Heart right ventricle (tissue), 16 donors: ENCODE data around the gene CLDN11. TPM values are rescaled to one million over a fixed set of nuclear protein-coding genes. Genes with fewer than 3 reads are reported as not detected.

Experiments
- ATAC-seq, 8 donors: fragments of 200-7000 bp; cut with Tn5 transposase; one replicate each; pipeline ENCODE4 v1.9.1; 2020; ENCODE audit warnings: mild to moderate bottlenecking in 8 of 8, moderate library complexity in 8 of 8, moderate number of reproducible peaks in 1 of 8
- DNase-seq, 2 donors: peaks; one replicate each; pipeline ENCODE4 v3.0.0-alpha.2; 2020
- H3K27ac ChIP-seq, 10 donors: fragments of 200-600 bp; sonication (generic) in 2 of 10; one replicate each; pipeline versions ENCODE4 v1.5.0 to v1.8.0; 2020 to 2022; ENCODE audit warnings: mild to moderate bottlenecking in 3 of 10
- H3K27me3 ChIP-seq, 7 donors: fragments of 200-600 bp; one replicate each; pipeline ENCODE4 v1.8.0; 2021 to 2022; ENCODE audit warnings: mild to moderate bottlenecking in 2 of 7
- H3K36me3 ChIP-seq, 9 donors: fragments of 200-600 bp; sonication (generic) in 1 of 9; one replicate each; pipeline versions ENCODE4 v1.5.0 to v1.8.0; 2020 to 2022; ENCODE audit warnings: mild to moderate bottlenecking in 2 of 9
- H3K4me1 ChIP-seq, 9 donors: fragments of 200-600 bp; sonication (generic) in 1 of 9; one replicate each; pipeline versions ENCODE4 v1.5.0 to v1.8.0; 2020 to 2022; ENCODE audit warnings: mild to moderate bottlenecking in 4 of 9
- H3K4me3 ChIP-seq, 10 donors: fragments of 200-600 bp; sonication (generic) in 2 of 10; one replicate each; pipeline versions ENCODE4 v1.5.0 to v1.8.0; 2020 to 2022; ENCODE audit warnings: mild to moderate bottlenecking in 7 of 10, moderate library complexity in 2 of 10
- H3K9me3 ChIP-seq, 11 donors: fragments of 200-600 bp in 10 of 11; sonication (generic) in 2 of 11; one replicate each; pipeline versions ENCODE4 v1.5.0 to v1.8.0; 2013 to 2022; ENCODE audit warnings: mild to moderate bottlenecking in 2 of 11, control low read depth in 1 of 11, moderate library complexity in 1 of 11
- WGBS, 2 donors: extraction: QIAGEN DNeasy Blood & Tissue Kit; methylation state at CpG; one replicate each; pipeline ENCODE4 v1.1.7; 2013; ENCODE audit warnings: inconsistent platforms in 1 of 2; 5-methylcytosine and 5-hydroxymethylcytosine counted together
- intact Hi-C, 10 donors: fragments of 100-400 bp; cut with DNase I; formaldehyde crosslinking; loops; one replicate each; pipeline versions ENCODE4 v1.11.1 to v1.14.2; 2022
- polyA plus RNA-seq, 2 donors: library from polyadenylated mRNA; stranded (reverse); fragments of 200-250 nt; gene quantifications; one replicate each; pipeline ENCODE4 v1.2.3, GENCODE V29; 2013
- total RNA-seq, 10 donors: library from RNA; stranded (reverse); fragmentation: NEBNext Ultra II Directional in 3 of 10; extraction: Animal tissue kit (Norgen Biotek cat#: 25700) in 3 of 10; gene quantifications; one replicate each; pipeline versions ENCODE4 v1.2.1 to v1.2.4, GENCODE V29; 2021 to 2023
- TF ChIP-seq, protein P1 (sequence below), 9 donors: fragments of 200-600 bp; sonication (generic) in 2 of 9; IDR thresholded peaks; one replicate each; pipeline versions ENCODE4 v1.5.0 to v1.8.0; 2021 to 2022; ENCODE audit warnings: antibody characterized with exemption in 9 of 9, mild to moderate bottlenecking in 5 of 9, moderate library complexity in 1 of 9
- donor health status: Arrhythmogenic right ventricular cardiomyopathy.
- donor health status: ischemic (EF 13 %, LVEDD 7.1; RV severe dilation, severe dysfunction).
- donor health status: healthy with polysubstance abuse.
- donor health status: DM: no; HTN: yes; CAD: no.
- donor health status: DM: no; HTN: no; CAD: no.
- donor health status: ischemic (EF 25% LVEDD 6.9; RV normal size, moderate dysfunction).
- donor health status: ischemic (EF 25% LVEDD 5.7; RV mildly dilated, moderate dysfunction).
- donor health status: healthy.
- donor health status: DM: yes; HTN: yes; CAD: no.
- donor health status: Ischemic cardiomyopathy.
- donor health status: ischemic (EF 35%, LVEDD 5.7; RV mildly dilated, moderate dysfunction).
- donor health status: nonischemic (EF 11% LVEDD 7.7; RV severe dilation, severe dysfunction).
- donor health status: DM: yes; HTN: yes; CAD: no.
- donor health status: PGD.
- donor health status: ischemic (EF 29% LVEDD 5.4; RV normal size, mild dysfunction).
- donor health status: nonischemic (EF 23%, LVEDD 6.1; RV moderate dilation, normal function).

Gene CLDN11
- total and polyA plus RNA-seq, 12 donors: 1.6 to 3.9 (median 2.8) TPM

DNA sequence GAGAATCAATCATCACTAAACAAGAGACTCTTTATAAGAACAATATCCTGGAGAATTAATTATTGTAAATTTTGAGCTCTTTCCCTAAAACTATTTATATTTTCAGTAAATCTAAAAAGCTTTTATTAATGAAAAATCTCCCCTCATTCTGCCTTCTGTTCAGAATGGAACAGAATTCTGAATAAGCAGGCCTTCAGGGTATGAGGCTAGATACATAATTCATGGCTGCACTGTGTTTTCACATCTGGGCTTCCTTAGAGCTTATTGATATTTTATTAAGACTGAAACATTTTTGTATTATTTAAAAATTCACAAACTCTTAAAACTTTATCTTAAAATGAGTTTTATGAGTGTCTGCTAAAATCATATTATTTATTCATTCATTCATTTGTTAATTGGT is 24.8 kb downstream of the CLDN11 start:
- Histone ChIP-seq H3K4me3 (no peak overlapping the region), H3K27me3 (peaks cover 0 to 6% (median 0%) of the 10 kb centered on the region in 7 donors), H3K4me1 (no peaks in the 10 kb centered on the region), H3K27ac (no peak overlapping the region), H3K36me3 (no peaks in the 10 kb centered on the region), H3K9me3 (no peaks in the 10 kb centered on the region)
- no peak for ATAC-seq
- no peak for DNase-seq
- TF ChIP-seq, protein P1, sequence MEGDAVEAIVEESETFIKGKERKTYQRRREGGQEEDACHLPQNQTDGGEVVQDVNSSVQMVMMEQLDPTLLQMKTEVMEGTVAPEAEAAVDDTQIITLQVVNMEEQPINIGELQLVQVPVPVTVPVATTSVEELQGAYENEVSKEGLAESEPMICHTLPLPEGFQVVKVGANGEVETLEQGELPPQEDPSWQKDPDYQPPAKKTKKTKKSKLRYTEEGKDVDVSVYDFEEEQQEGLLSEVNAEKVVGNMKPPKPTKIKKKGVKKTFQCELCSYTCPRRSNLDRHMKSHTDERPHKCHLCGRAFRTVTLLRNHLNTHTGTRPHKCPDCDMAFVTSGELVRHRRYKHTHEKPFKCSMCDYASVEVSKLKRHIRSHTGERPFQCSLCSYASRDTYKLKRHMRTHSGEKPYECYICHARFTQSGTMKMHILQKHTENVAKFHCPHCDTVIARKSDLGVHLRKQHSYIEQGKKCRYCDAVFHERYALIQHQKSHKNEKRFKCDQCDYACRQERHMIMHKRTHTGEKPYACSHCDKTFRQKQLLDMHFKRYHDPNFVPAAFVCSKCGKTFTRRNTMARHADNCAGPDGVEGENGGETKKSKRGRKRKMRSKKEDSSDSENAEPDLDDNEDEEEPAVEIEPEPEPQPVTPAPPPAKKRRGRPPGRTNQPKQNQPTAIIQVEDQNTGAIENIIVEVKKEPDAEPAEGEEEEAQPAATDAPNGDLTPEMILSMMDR (IDR thresholded peaks at IDR 0.05): no peak
- intact Hi-C loops: no loop called here

DNA sequence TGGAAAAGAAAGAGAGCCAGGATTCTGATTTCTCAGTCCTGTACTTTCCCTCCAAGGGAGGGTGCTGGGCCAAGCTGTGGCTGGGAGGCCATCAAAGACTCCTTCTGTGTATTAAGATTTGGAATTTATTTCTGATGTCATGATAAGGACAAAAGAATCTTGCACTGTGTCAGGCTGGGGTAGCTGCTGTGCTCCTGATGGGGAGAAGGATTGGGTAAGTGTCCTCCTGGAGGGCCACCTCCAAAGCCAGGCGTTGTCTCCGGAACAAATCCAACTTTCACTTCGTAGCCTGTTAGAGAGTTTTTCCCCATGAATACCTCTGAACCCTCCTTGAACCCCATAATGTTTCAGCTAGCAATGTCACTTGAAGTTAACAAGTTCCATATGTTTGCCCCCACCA is 29.9 kb downstream of the CLDN11 start:
- ATAC-seq: no peak
- Histone ChIP-seq H3K4me3 (no peak overlapping the region), H3K9me3 (no peaks in the 10 kb centered on the region), H3K36me3 (no peaks in the 10 kb centered on the region), H3K4me1 (no peaks in the 10 kb centered on the region), H3K27ac (no peak overlapping the region), H3K27me3 (no peaks in the 10 kb centered on the region)
- TF ChIP-seq, protein P1 (IDR thresholded peaks at IDR 0.05): no peak
- DNase-seq: no peak
- intact Hi-C loops: no loop called here
- 91 to 95% methylated on average over 3 of the region's 3 CpGs for WGBS, 2 donors

DNA sequence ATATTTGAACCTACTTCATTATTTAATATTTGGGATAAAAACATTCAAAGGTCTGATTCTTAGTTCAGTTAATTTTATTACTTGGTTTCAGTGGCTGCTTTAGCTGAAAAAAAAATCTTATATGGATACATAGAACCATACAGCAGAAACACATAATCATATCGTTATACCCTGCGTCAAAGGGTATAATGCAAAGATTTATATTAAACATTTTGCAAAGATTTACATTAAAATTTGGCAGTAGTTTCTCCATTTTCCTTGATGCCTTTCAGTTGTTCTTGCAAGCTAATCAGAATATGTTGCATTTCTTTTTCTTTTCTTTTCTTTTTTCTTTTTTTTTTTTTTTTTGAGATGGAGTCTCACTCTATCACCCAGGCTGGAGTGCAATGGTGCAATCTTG is 31.4 kb downstream of the CLDN11 start:
- TF ChIP-seq, protein P1 (IDR thresholded peaks at IDR 0.05): no peak
- no peaks in the 10 kb centered on the region for H3K27me3 ChIP-seq
- intact Hi-C loops: no loop called here
- ATAC-seq (no peak), DNase-seq (no peak)
- H3K4me1 ChIP-seq: no peaks in the 10 kb centered on the region
- no peaks in the 10 kb centered on the region for H3K36me3 ChIP-seq
- no peak overlapping the region for H3K4me3 ChIP-seq
- no peaks in the 10 kb centered on the region for H3K9me3 ChIP-seq
- 93 to 96% methylated on average over 2 of the region's 2 CpGs for WGBS, 2 donors
- no peak overlapping the region for H3K27ac ChIP-seq

DNA sequence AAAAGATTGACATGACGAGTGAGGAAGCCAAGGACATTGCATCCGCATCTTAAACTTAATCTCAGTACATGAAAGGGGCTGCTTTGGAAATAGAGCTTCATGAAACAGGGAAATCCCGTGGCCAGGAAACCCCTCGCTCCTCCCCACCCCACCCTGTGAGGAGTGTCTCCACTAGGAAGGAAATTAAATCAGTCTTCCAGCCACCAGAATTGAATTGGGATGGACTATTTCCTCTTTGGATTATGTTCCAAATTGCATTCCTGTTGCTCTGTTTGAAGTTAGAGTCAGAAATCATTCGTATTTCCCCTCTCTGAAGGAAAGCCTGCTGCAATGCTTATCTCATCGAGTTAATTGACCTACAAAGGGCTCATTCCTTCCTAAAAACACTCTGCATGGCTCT is 35.8 kb downstream of the CLDN11 start:
- intact Hi-C loops: no loop called here
- Histone ChIP-seq H3K27me3 (peaks cover 0 to 6% (median 0%) of the 10 kb centered on the region in 7 donors), H3K4me1 (no peaks in the 10 kb centered on the region), H3K9me3 (no peaks in the 10 kb centered on the region), H3K36me3 (no peaks in the 10 kb centered on the region), H3K4me3 (no peak overlapping the region), H3K27ac (peak overlapping the region in 1 of 10 donors; percentile 39)
- DNase-seq (peak in 1 of 2 donors; percentile 10), ATAC-seq (peak in 6 of 8 donors; percentile 51 to 91 (median 70))
- WGBS, 2 donors: 39 to 49% methylated on average over 6 of the region's 6 CpGs
- TF ChIP-seq, protein P1 (IDR thresholded peaks at IDR 0.05): no peak
